ENCODE data around the gene UAP1.
"Not testable (repeated sequence)": the region's sequence is repeated elsewhere in the genome, so short reads cannot be mapped to it uniquely, and the experiment has no call there.

GRCh38 chr1:162582901-162583300, 21.4 kb downstream of the UAP1 start:
- TF ChIP-seq POLR2A, CTCF (IDR thresholded peaks at IDR 0.05): not testable (repeated sequence)
